K562 (cell line): ENCODE results near the gene LZTR1. TPM values are rescaled to one million over a fixed set of nuclear protein-coding genes. Genes with fewer than 3 reads are reported as not detected.

ENCODE experiments used
- BACH1 ChIP-seq: fragments of 200-800 bp; sonication (Bioruptor generic); IDR thresholded peaks from 2 replicates; pipeline ENCODE4 v1.6.1; 2016; ENCODE audit warnings: missing genetic modification characterization, missing compliant biosample characterization
- CAMTA2 ChIP-seq: fragments of 250-450 bp; sonication (Bioruptor Pico); conservative IDR thresholded peaks from 2 replicates; pipeline ENCODE4 v1.5.1; 2022
- CHD4 ChIP-seq: fragments of 200-600 bp; sonication (generic); IDR thresholded peaks from 3 replicates; pipeline ENCODE4 v1.6.1; 2012; ENCODE audit warnings: low read depth, mild to moderate bottlenecking, mixed read lengths, low read length, inconsistent platforms; ENCODE audit not compliant: insufficient read depth, insufficient replicate concordance, poor library complexity, severe bottlenecking
- ILK ChIP-seq: fragments of 450-650 bp; IDR thresholded peaks from 2 replicates; pipeline ENCODE4 v1.6.1; 2016; ENCODE audit warnings: missing genetic modification characterization, low read depth, mild to moderate bottlenecking, missing compliant biosample characterization, moderate library complexity, borderline replicate concordance
- MAFK ChIP-seq: IDR thresholded peaks from 2 replicates; pipeline ENCODE4 v1.6.1; 2011; ENCODE audit warnings: low read length, improper control_type of control experiment
- PRMT5 ChIP-seq: sonication (generic); formaldehyde crosslinking; IDR thresholded peaks from 2 replicates; pipeline ENCODE4 v1.5.0; 2020; ENCODE audit warnings: missing genetic modification reagents
- PTBP1 ChIP-seq: fragments of 200-400 bp; formaldehyde crosslinking; IDR thresholded peaks from 2 replicates; pipeline ENCODE4 v1.6.1; 2017; ENCODE audit warnings: low read depth, low read length
- SAP30 ChIP-seq: fragments of 200-600 bp; sonication (generic); IDR thresholded peaks from 2 replicates; pipeline ENCODE4 v1.6.1; 2012; ENCODE audit warnings: borderline replicate concordance, low read depth, mild to moderate bottlenecking, moderate library complexity, low read length, control low read depth, inconsistent platforms; ENCODE audit not compliant: insufficient read depth, poor library complexity, severe bottlenecking
- TARDBP ChIP-seq: fragments of 450-650 bp; IDR thresholded peaks from 2 replicates; pipeline ENCODE4 v1.6.1; 2016
- ZEB2 ChIP-seq: fragments of 450-650 bp; IDR thresholded peaks from 2 replicates; pipeline ENCODE4 v1.6.1; 2016
- ZFP36 ChIP-seq: fragments of 150-350 bp; IDR thresholded peaks from 2 replicates; pipeline ENCODE4 v1.6.1; 2018; ENCODE audit warnings: low read length, low read depth; ENCODE audit not compliant: partially characterized antibody
- ZNF224 ChIP-seq: sonication (generic); formaldehyde crosslinking; IDR thresholded peaks from 2 replicates; pipeline ENCODE4 v1.8.0; 2022; ENCODE audit warnings: mild to moderate bottlenecking, missing genetic modification reagents
- ZNF717 ChIP-seq: fragments of 250-450 bp; sonication (Bioruptor Pico); IDR thresholded peaks from 2 replicates; pipeline ENCODE4 v1.5.0; 2021
- polyA plus RNA-seq, 8 experiments: library from polyadenylated mRNA; depleted of rRNA in 4 of 8; stranded (reverse) in 5 of 8; unstranded in 3 of 8; fragments of >200 nt; fragmentation: Nextera tagmentation in 2 of 8; fragmentation: Illumina TruSeq in 1 of 8; extraction: Ambion mirVana in 2 of 8; extraction: Trizol in 1 of 8; gene quantifications; 2 replicates each; pipeline versions ENCODE4 v1.2.1 to v1.2.3, GENCODE V29; 2011 to 2014; ENCODE audit warnings: inconsistent platforms in 1 of 8, missing spikeins in 1 of 8
- total RNA-seq, 7 experiments: library from RNA; depleted of rRNA in 6 of 7; stranded (reverse); fragments of >200 nt in 6 of 7; fragmentation: Illumina TruSeq in 2 of 7; extraction: Trizol in 2 of 7; gene quantifications; 2 replicates each; pipeline versions ENCODE4 v1.2.1 to v1.2.3, GENCODE V29; 2011 to 2021; ENCODE audit warnings: low replicate concordance in 1 of 7
- TF ChIP-seq, protein P1 (sequence below): fragments of 450-650 bp; IDR thresholded peaks from 2 replicates; pipeline ENCODE4 v1.6.1; 2016; ENCODE audit warnings: low read depth

Gene LZTR1
- total and polyA plus RNA-seq, 9 of the 15 experiments (the other 6 are each of a cell fraction or from before 2014, with no cell fraction given): 2.2 to 135 (median 63.0) TPM

DNA sequence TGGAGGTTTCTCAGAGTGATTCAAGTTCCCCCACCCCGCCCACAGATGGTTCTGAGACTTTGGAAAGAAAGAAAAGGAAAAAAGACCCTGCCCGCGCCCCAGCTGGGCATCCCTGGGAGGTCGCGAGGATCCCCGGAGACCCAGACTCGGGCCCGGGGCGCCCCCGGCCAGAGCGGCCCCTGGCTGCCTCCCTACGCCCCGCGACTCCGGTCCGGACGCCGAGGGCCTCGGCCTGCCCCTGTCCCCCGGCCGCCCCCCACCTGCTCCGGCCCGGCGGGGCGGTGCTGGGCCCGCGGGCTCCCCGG, 17.3 kb upstream of the LZTR1 start (continued):
- TF ChIP-seq, protein P1, sequence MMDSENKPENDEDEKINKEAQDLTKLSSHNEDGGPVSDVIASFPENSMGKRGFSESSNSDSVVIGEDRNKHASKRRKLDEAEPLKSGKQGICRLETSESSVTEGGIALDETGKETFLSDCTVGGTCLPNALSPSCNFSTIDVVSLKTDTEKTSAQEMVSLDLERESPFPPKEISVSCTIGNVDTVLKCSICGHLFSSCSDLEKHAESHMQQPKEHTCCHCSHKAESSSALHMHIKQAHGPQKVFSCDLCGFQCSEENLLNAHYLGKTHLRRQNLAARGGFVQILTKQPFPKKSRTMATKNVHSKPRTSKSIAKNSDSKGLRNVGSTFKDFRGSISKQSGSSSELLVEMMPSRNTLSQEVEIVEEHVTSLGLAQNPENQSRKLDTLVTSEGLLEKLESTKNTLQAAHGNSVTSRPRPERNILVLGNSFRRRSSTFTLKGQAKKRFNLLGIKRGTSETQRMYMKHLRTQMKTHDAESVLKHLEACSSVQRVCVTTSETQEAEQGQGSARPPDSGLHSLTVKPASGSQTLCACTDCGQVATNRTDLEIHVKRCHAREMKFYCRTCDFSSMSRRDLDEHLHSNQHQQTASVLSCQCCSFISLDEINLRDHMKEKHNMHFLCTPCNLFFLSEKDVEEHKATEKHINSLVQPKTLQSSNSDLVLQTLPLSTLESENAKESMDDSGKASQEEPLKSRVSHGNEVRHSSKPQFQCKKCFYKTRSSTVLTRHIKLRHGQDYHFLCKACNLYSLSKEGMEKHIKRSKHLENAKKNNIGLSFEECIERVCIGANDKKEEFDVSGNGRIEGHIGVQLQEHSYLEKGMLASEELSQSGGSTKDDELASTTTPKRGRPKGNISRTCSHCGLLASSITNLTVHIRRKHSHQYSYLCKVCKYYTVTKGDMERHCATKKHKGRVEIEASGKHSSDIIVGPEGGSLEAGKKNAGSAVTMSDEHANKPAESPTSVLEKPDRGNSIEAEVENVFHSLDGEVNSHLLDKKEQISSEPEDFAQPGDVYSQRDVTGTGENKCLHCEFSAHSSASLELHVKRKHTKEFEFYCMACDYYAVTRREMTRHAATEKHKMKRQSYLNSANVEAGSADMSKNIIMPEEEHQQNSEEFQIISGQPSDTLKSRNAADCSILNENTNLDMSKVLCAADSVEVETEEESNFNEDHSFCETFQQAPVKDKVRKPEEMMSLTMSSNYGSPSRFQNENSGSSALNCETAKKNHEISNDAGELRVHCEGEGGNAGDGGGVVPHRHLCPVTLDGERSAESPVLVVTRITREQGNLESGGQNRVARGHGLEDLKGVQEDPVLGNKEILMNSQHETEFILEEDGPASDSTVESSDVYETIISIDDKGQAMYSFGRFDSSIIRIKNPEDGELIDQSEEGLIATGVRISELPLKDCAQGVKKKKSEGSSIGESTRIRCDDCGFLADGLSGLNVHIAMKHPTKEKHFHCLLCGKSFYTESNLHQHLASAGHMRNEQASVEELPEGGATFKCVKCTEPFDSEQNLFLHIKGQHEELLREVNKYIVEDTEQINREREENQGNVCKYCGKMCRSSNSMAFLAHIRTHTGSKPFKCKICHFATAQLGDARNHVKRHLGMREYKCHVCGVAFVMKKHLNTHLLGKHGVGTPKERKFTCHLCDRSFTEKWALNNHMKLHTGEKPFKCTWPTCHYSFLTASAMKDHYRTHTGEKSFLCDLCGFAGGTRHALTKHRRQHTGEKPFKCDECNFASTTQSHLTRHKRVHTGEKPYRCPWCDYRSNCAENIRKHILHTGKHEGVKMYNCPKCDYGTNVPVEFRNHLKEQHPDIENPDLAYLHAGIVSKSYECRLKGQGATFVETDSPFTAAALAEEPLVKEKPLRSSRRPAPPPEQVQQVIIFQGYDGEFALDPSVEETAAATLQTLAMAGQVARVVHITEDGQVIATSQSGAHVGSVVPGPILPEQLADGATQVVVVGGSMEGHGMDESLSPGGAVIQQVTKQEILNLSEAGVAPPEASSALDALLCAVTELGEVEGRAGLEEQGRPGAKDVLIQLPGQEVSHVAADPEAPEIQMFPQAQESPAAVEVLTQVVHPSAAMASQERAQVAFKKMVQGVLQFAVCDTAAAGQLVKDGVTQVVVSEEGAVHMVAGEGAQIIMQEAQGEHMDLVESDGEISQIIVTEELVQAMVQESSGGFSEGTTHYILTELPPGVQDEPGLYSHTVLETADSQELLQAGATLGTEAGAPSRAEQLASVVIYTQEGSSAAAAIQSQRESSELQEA: no peak
- TF ChIP-seq ILK (tag) (no peak), PTBP1 (no peak), SAP30 (peak; percentile 31), CHD4 (peak; percentile 19), TARDBP (no peak), ZNF224 (no peak), PRMT5 (CRISPR knock-in tag) (no peak), ZFP36 (no peak), BACH1 (tag) (no peak), CAMTA2 (no peak), MAFK (no peak), ZEB2 (no peak), ZNF717 (no peak)
- TF ChIP-seq, all 486 proteins: peak for 3
